GM08714 (cell line): Measurements from ENCODE around the gene UBAP2.
"Not testable (repeated sequence)": the region's sequence is repeated elsewhere in the genome, so short reads cannot be mapped to it uniquely, and the experiment has no call there.

Source experiments
- H3K4me3 ChIP-seq: fragments of 200-500 bp; sonication (Bioruptor generic); 2 replicates; pipeline ENCODE4 v1.5.1; 2014; ENCODE audit warnings: mild to moderate bottlenecking, low read length, inconsistent platforms
- ZNF274 ChIP-seq: IDR thresholded peaks from 2 replicates; pipeline ENCODE4 v1.6.1; 2012; ENCODE audit warnings: mild to moderate bottlenecking, low read depth, low read length

The UBAP2 gene

GRCh38 chr9:33964086-33964768, 84.5 kb downstream of the UBAP2 start:
- no peak overlapping the region for H3K4me3 ChIP-seq
- TF ChIP-seq ZNF274: no peak

- H3K4me3 ChIP-seq: not testable (repeated sequence)
Observed at GRCh38 chr9:33962468-33962867, 86.2 kb downstream of the UBAP2 start.

GRCh38 chr9:33959725-33960124, 89.0 kb downstream of the UBAP2 start:
- TF ChIP-seq ZNF274: no peak
- H3K4me3 ChIP-seq: no peak overlapping the region

GRCh38 chr9:33956544-33956943, 92.1 kb downstream of the UBAP2 start:
- TF ChIP-seq ZNF274: no peak
- H3K4me3 ChIP-seq: no peak overlapping the region

GRCh38 chr9:33952066-33952465, 96.6 kb downstream of the UBAP2 start:
- no peak overlapping the region for H3K4me3 ChIP-seq
- TF ChIP-seq ZNF274: no peak

- no peak overlapping the region for H3K4me3 ChIP-seq
- TF ChIP-seq ZNF274: no peak
Observed at GRCh38 chr9:33950371-33950770, 98.3 kb downstream of the UBAP2 start.

GRCh38 chr9:33946779-33947535, 101.7 kb downstream of the UBAP2 start:
- no peak overlapping the region for H3K4me3 ChIP-seq
- no peak for TF ChIP-seq ZNF274

GRCh38 chr9:33943389-33943788, 105.3 kb downstream of the UBAP2 start:
- no peak for TF ChIP-seq ZNF274
- no peak overlapping the region for H3K4me3 ChIP-seq

- TF ChIP-seq ZNF274: no peak
- no peak overlapping the region for H3K4me3 ChIP-seq
Observed at GRCh38 chr9:33942471-33943083, 106.1 kb downstream of the UBAP2 start.

- no peak for TF ChIP-seq ZNF274
- H3K4me3 ChIP-seq: no peak overlapping the region
Observed at GRCh38 chr9:33939924-33940874, 108.5 kb downstream of the UBAP2 start.

GRCh38 chr9:33934188-33934878, 114.4 kb downstream of the UBAP2 start:
- H3K4me3 ChIP-seq: no peak overlapping the region
- TF ChIP-seq ZNF274: no peak

GRCh38 chr9:33932078-33932807, 116.4 kb downstream of the UBAP2 start:
- no peak overlapping the region for H3K4me3 ChIP-seq
- TF ChIP-seq ZNF274: no peak

GRCh38 chr9:33931326-33931725, 117.4 kb downstream of the UBAP2 start:
- no peak for TF ChIP-seq ZNF274
- no peak overlapping the region for H3K4me3 ChIP-seq

- H3K4me3 ChIP-seq: no peak overlapping the region
- no peak for TF ChIP-seq ZNF274
Observed at GRCh38 chr9:33927694-33928093, 121.0 kb downstream of the UBAP2 start.
